Ectodermal cell (in vitro differentiated cells): Measurements from ENCODE around the gene ZNF10.

ENCODE experiments used
- H3K27ac ChIP-seq: 2 replicates; pipeline ENCODE4 v1.7.0; 2013; ENCODE audit warnings: mild to moderate bottlenecking, low read depth, low read length; ENCODE audit not compliant: insufficient read depth, poor library complexity, severe bottlenecking
- H3K27me3 ChIP-seq: 2 replicates; pipeline ENCODE4 v1.7.0; 2013; ENCODE audit warnings: mild to moderate bottlenecking, low read length; ENCODE audit not compliant: insufficient read depth, control insufficient read depth, poor library complexity, severe bottlenecking
- H3K36me3 ChIP-seq: one replicate; pipeline ENCODE4 v1.7.0; 2013; ENCODE audit warnings: low read length; ENCODE audit not compliant: control insufficient read depth, insufficient read depth
- H3K4me1 ChIP-seq: one replicate; pipeline ENCODE4 v1.7.0; 2013; ENCODE audit warnings: low read length; ENCODE audit not compliant: control insufficient read depth, insufficient read depth
- H3K4me3 ChIP-seq: 2 replicates; pipeline ENCODE4 v1.7.0; 2013; ENCODE audit warnings: low read depth, low read length, control low read depth; ENCODE audit not compliant: insufficient read depth
- H3K9me3 ChIP-seq: 2 replicates; pipeline ENCODE4 v1.7.0; 2013; ENCODE audit warnings: mild to moderate bottlenecking, low read length, moderate library complexity; ENCODE audit not compliant: control insufficient read depth
- WGBS, 2 experiments: methylation state at CpG; one replicate each; pipeline ENCODE4 v1.1.7; 2013; ENCODE audit warnings: missing lambda C conversion rate in 2 of 2; 5-methylcytosine and 5-hydroxymethylcytosine counted together

The ZNF10 gene

DNA sequence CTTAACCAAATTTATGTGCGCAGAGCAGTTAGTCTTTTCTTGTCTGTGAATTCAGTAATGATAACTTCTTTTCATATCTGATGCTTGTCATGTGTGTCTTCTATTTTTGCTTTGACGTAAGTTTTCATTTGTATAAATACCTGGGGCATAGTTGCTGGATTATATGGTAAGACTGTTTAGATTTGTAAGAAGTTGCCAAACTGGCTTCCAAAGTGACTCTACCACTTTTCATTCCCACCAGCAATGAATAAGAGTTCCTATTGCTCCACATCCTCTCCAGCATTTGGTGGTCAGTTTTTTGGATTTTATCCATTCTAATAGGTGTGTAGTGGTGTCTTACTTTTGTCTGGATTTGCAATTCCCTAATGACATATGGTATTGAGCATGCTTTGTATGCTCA is 59.7 kb downstream of the ZNF10 start:
- no peak overlapping the region for H3K27ac ChIP-seq
- no peaks in the 10 kb centered on the region for H3K27me3 ChIP-seq
- H3K36me3 ChIP-seq: peaks cover 94% of the 10 kb centered on the region
- 95 to 96% methylated on average over 2 of the region's 2 CpGs for WGBS, 2 experiments
- no peaks in the 10 kb centered on the region for H3K4me1 ChIP-seq
- H3K9me3 ChIP-seq: peaks cover 6% of the 10 kb centered on the region
- H3K4me3 ChIP-seq: no peak overlapping the region

DNA sequence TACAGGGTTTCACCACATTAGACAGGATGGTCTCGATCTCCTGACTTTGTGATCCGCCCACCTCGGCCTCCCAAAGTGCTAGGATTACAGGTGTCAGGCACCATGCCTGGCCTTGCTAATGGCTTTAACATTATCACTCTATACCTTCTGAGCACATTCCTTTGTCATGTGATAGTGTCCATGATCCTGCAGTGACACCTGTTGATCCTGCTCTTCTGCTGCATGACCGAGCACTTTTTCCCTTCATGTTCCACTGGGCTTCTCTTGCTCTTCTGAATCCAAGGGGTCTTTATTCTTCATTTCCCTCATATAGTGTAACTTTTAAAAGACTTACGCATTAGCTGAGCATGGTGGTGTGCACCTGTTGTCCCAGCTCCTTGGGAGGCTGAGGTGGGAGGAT is 62.4 kb downstream of the ZNF10 start:
- Histone ChIP-seq H3K4me1 (no peaks in the 10 kb centered on the region), H3K27ac (no peak overlapping the region), H3K9me3 (peaks cover 7% of the 10 kb centered on the region), H3K27me3 (no peaks in the 10 kb centered on the region), H3K4me3 (no peak overlapping the region), H3K36me3 (peaks cover 86% of the 10 kb centered on the region)
- WGBS, 2 experiments: 93 to 96% methylated on average over 5 of the region's 5 CpGs

DNA sequence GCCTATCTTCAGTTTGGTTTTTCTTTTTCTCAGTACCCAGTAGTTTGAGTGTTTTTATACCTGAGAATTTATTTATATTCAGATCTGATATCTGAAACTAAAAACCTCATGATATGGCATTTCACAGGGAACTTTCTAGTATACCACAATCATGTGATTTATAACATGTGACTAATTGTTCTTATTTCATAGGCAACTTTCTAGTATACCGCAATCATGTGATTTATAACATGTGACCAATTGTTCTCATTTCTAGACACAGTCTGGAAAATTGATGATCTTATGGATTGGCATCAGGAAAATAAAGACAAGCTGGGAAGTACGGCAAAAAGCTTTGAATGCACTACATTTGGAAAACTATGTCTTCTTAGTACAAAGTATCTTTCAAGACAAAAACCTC is 71.5 kb downstream of the ZNF10 start:
- Histone ChIP-seq H3K4me3 (no peak overlapping the region), H3K27ac (no peak overlapping the region), H3K9me3 (peaks cover 43% of the 10 kb centered on the region), H3K27me3 (no peaks in the 10 kb centered on the region), H3K4me1 (no peaks in the 10 kb centered on the region), H3K36me3 (peaks cover 39% of the 10 kb centered on the region)
- WGBS, 2 experiments: 38 to 53% methylated on average over 1 to 2 of the region's 2 CpGs

DNA sequence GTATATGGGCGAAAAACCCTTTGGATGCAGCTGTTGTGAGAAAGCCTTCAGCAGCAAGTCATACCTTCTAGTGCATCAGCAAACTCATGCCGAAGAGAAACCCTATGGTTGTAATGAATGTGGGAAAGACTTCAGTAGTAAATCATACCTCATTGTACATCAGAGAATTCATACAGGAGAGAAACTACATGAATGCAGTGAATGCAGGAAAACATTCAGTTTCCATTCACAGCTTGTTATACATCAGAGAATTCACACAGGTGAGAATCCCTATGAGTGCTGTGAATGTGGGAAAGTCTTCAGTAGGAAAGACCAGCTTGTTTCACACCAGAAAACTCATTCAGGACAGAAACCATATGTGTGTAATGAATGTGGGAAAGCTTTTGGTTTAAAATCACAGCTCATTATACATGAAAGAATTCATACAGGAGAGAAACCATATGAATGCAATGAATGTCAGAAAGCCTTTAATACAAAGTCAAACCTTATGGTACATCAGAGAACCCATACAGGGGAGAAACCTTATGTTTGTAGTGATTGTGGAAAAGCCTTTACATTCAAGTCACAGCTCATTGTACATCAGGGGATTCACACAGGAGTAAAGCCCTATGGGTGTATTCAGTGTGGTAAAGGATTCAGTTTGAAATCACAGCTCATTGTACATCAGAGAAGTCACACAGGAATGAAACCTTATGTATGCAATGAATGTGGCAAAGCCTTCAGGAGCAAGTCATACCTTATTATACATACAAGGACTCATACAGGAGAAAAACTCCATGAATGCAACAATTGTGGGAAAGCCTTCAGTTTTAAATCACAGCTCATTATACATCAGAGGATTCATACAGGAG is 72.3 kb downstream of the ZNF10 start:
- WGBS, 2 experiments: 100% methylated on average over 1 to 2 of the region's 2 CpGs
- Histone ChIP-seq H3K9me3 (peaks cover 43% of the 10 kb centered on the region), H3K4me1 (no peaks in the 10 kb centered on the region), H3K4me3 (no peak overlapping the region), H3K27me3 (no peaks in the 10 kb centered on the region), H3K27ac (no peak overlapping the region), H3K36me3 (peaks cover 39% of the 10 kb centered on the region)

DNA sequence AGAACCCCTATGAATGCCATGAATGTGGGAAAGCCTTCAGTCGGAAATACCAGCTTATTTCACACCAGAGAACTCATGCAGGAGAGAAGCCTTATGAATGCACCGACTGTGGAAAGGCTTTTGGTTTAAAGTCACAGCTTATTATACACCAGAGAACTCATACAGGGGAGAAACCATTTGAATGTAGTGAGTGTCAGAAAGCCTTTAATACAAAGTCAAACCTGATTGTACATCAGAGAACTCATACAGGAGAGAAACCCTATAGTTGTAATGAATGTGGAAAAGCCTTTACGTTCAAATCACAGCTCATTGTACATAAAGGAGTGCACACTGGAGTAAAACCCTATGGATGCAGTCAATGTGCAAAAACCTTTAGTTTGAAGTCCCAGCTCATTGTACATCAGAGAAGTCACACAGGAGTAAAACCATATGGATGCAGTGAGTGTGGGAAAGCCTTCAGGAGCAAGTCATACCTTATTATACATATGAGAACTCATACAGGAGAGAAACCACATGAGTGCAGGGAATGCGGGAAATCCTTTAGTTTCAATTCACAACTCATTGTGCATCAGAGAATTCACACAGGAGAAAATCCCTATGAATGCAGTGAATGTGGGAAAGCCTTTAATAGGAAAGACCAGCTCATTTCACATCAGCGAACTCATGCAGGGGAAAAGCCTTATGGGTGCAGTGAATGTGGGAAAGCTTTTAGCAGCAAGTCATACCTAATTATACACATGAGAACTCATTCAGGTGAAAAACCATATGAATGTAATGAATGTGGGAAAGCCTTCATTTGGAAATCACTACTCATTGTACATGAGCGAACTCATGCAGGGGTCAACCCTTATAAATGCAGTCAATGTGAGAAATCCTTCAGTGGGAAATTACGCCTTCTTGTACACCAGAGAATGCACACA is 73.2 kb downstream of the ZNF10 start:
- Histone ChIP-seq H3K4me3 (no peak overlapping the region), H3K27ac (no peak overlapping the region), H3K9me3 (peaks cover 43% of the 10 kb centered on the region), H3K4me1 (no peaks in the 10 kb centered on the region), H3K36me3 (peaks cover 39% of the 10 kb centered on the region), H3K27me3 (no peaks in the 10 kb centered on the region)
- WGBS, 2 experiments: 90 to 98% methylated on average over 6 to 7 of the region's 7 CpGs

DNA sequence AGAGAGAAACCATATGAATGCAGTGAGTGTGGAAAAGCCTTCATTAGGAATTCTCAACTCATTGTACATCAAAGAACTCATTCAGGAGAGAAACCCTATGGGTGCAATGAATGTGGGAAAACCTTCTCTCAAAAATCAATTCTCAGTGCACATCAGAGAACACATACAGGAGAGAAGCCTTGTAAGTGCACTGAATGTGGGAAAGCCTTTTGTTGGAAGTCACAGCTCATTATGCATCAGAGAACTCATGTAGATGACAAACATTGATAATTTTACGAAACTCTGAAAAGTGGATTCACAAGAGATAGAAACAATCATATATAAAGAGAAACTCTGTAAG is 73.8 kb downstream of the ZNF10 start:
- WGBS, 2 experiments: 100% methylated on average over 1 of the region's 1 CpG; no CpG with 5 or more reads in 1 of the 2 experiments
- Histone ChIP-seq H3K9me3 (peaks cover 43% of the 10 kb centered on the region), H3K36me3 (peaks cover 39% of the 10 kb centered on the region), H3K27me3 (no peaks in the 10 kb centered on the region), H3K27ac (no peak overlapping the region), H3K4me1 (no peaks in the 10 kb centered on the region), H3K4me3 (no peak overlapping the region)

DNA sequence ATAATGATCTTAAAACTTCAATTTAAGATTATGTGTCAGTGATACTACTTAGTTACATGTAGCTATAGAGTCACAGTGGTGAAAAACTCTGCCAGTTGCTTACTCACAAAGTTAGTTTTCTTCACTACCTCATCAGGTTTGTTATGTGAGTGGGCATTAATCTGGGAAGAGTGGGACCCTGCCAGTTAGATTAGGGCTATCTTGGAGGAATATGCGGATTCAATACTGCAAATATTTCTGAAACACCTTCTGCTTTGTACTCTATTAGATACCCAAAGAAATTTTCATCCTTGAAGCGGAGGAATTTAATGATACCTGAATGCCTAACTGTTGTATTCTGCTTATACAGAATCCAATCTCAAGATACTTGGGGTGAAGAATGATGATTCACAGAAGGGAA is 76.0 kb downstream of the ZNF10 start:
- H3K36me3 ChIP-seq: peaks cover 30% of the 10 kb centered on the region

More for the DNA sequence above, 76.0 kb downstream of the ZNF10 start:
- H3K9me3 ChIP-seq: peaks cover 46% of the 10 kb centered on the region
- no peaks in the 10 kb centered on the region for H3K27me3 ChIP-seq
- H3K4me3 ChIP-seq: no peak overlapping the region
- WGBS, 2 experiments: 94 to 100% methylated on average over 1 to 2 of the region's 2 CpGs
- H3K4me1 ChIP-seq: no peaks in the 10 kb centered on the region
- no peak overlapping the region for H3K27ac ChIP-seq
